Measurements from ENCODE around the gene CHRNB2.
A peak's percentile ranks its signal among the peaks of the same experiment; 100 is the strongest.

CHRNB2 gene

DNA sequence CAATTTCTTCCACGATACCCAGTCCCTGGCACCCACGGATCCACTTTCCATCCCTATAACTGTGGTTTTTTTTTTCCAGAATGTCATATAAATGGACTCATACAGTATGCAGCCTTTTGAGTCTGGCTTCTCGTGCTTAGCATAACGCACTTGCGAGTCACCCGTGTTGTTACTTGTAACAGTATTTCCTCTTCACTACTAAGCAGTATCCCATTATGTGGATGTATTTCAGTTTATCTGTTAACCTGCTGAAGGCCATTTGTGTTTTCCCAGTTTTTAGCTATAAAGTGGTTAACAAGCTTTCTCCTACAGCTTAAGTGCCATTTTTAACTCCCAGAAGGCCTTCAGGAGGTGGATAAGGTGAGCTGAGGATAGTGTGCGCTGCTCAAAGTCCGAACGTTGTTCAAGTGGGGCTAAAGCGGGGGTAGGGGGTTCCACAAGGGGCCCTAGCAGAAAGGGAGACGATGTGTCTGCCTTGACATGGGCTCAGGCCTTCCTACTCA lies 39.6 kb downstream of the CHRNB2 start:
- ATAC-seq (ENCODE audit: low read depth) (peak; percentile 26; the same call in 2 of the 3 replicates), DNase-seq (ENCODE audit: low spot score) (no peak)
- no peak for TF ChIP-seq CTCF (IDR thresholded peaks at IDR 0.05; ENCODE audit: poor library complexity, severe bottlenecking)
- no peaks in the 10 kb centered on the region for H3K9me3 ChIP-seq (ENCODE audit: severe bottlenecking)
- peaks cover 18% of the 10 kb centered on the region for H3K36me3 ChIP-seq (ENCODE audit: low read depth)
- peak overlapping the region; percentile 74 for H3K4me3 ChIP-seq (ENCODE audit: severe bottlenecking)
- H3K4me1 ChIP-seq (ENCODE audit: insufficient read depth, poor library complexity, severe bottlenecking), result peaks cover 5% of the 10 kb centered on the region
- peak overlapping the region; percentile 82 for H3K27ac ChIP-seq (ENCODE audit: poor library complexity, severe bottlenecking)
- no peaks in the 10 kb centered on the region for H3K27me3 ChIP-seq (ENCODE audit: insufficient read depth, poor library complexity, severe bottlenecking)

DNA sequence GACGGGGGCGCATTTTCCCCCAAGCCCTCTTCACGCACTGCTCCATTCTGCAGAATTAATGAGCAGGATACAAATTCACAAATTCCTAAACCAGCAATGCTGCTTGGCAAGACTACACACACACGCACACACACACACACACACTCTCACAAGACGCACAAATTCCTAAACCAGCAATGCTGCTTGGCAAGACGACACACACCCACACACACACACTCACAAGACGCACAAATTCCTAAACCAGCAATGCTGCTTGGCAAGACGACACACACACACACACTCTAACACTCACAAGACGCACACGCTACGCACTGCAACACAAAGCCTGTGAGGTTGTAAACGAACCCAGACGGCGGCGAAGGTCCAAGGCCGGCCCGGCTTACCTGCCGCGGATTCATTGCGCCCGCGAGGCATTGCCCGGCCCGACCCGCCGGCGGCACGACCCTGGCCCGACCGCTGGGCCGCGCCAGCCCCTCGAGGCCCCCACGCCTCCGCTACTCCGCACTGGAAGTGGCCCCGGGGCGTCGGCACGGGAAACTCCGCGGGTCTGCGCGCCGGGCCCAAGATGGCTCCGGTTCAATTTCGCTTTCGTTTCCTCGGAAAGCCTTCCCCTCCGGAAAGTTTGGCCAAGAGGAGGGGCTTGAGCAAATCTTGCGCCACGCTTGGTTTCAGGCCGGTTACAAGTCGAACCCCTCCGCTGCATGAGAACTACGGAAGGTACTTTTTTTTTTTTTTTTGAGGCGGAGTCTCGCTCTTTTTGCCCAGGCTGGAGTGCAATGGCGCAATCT lies 40.2 kb downstream of the CHRNB2 start, which contains the start of gene ADAR:
Gene ADAR, minus strand, starts transcription at position 578 of the 788 bp plus-strand sequence. Its CDS starts 180 bp downstream, at position 398.
- peak; percentile 90 for DNase-seq (ENCODE audit: low spot score)
- H3K4me1 ChIP-seq (ENCODE audit: insufficient read depth, poor library complexity, severe bottlenecking), result peaks cover 5% of the 10 kb centered on the region
- peak within 1 kb of the TSS; percentile 74 for H3K4me3 ChIP-seq (ENCODE audit: severe bottlenecking)
- TF ChIP-seq CTCF (IDR thresholded peaks at IDR 0.05; ENCODE audit: poor library complexity, severe bottlenecking), result no peak
- H3K9me3 ChIP-seq (ENCODE audit: severe bottlenecking), result no peaks in the 10 kb centered on the region
- no peaks in the 10 kb centered on the region for H3K27me3 ChIP-seq (ENCODE audit: insufficient read depth, poor library complexity, severe bottlenecking)
- H3K27ac ChIP-seq (ENCODE audit: poor library complexity, severe bottlenecking), result peak within 1 kb of the TSS; percentile 82
- peaks cover 12% of the 10 kb centered on the region for H3K36me3 ChIP-seq (ENCODE audit: low read depth)
- ATAC-seq (ENCODE audit: low read depth), result peak; percentile 75

DNA sequence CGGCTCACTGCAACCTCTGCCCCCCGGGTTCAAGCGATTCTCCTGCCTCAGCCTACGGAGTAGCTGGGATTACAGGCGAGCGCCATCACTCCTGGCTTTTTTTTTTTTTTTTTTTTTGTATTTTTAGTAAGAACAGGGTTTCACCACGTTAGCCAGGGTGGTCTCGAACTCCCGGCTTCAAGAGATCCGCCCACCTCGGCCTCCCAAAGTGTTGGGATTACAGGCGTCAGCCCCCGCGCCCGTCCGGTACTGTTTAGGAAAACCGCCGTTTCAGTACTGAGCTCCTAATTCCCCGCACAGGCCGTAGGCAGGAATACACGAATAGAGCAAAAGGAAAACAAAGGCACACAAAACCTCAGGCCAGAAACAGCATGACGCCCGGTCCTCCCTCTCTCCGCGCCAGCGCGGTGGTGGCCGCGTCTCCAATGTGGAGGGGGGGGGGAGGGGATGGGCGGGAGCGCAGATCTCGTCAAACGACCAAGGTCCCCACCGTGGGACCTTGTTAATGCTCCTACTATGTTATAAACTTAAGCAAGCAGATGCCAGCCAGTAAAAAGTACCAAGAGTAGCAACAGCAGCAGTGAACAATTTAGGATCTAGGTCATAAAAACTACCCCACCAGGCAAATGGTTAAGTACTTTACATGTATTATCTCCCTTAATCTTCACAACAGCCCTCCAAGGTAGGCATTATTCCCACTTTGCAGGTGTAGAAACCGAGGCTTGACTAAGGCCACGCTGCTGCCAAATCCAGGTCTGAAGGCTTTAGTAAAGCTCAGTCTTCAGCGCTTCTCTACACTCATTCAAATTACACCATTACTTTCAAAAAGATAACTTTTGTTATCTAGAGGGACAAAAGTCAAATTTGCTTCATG lies 41.1 kb downstream of the CHRNB2 start:
- peak; percentile 18; the same call in 1 of the 3 replicates for ATAC-seq (ENCODE audit: low read depth)
- Histone ChIP-seq H3K4me1 (ENCODE audit: insufficient read depth, poor library complexity, severe bottlenecking) (peaks cover 5% of the 10 kb centered on the region), H3K27me3 (ENCODE audit: insufficient read depth, poor library complexity, severe bottlenecking) (no peaks in the 10 kb centered on the region), H3K27ac (ENCODE audit: poor library complexity, severe bottlenecking) (peak overlapping the region; percentile 82), H3K9me3 (ENCODE audit: severe bottlenecking) (no peaks in the 10 kb centered on the region), H3K36me3 (ENCODE audit: low read depth) (peaks cover 11% of the 10 kb centered on the region), H3K4me3 (ENCODE audit: severe bottlenecking) (peak overlapping the region; percentile 74)
- DNase-seq (ENCODE audit: low spot score), result no peak
- TF ChIP-seq CTCF (IDR thresholded peaks at IDR 0.05; ENCODE audit: poor library complexity, severe bottlenecking), result no peak

DNA sequence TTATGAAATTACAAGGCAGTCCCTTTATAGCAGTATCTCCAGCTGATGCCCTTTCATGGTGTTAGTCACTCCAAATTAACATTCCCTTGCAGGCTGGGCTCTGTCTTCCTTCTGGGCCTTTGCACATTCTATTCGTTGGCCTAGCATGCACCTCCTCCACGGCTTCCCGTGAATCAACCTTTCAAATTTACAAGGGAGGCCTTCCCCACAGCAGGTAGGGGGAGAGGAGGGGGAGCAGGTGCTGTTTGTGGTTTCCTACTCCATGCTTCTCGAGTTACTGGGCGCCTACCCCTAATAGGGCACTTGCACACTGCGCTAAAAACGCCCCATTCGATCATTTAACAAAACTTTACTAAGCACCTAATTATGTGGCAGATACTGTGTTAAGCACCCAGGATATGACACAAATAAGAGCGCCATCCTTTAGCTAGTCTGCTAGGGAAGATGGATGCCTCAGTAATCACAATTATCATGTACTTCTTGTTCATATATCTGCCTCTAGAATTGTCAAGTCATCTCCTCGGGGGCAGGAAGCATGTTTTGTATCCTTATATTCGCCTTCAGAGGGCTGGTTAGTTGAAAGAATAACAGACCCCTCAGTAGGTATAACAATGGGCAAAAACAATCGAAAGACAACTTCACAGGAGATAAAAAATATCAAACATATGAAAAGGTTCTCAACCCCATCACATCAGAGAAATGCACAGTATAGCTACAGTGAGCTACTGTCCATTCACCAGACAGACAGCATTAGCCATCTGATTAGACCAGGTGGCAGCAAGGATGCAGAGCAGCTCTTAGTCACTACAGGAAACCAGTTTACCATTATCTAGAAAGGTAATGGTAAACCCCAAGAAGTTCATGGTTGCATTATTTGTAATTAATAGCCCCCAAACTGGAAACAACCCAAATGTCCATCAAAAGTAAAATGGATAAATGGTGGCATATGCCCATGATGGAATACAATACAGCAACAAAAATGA lies 42.1 kb downstream of the CHRNB2 start:
- DNase-seq (ENCODE audit: low spot score) (no peak), ATAC-seq (ENCODE audit: low read depth) (peak; percentile 58)
- Histone ChIP-seq H3K9me3 (ENCODE audit: severe bottlenecking) (no peaks in the 10 kb centered on the region), H3K36me3 (ENCODE audit: low read depth) (peaks cover 11% of the 10 kb centered on the region), H3K4me3 (ENCODE audit: severe bottlenecking) (no peak overlapping the region), H3K27ac (ENCODE audit: poor library complexity, severe bottlenecking) (peak overlapping the region; percentile 82), H3K27me3 (ENCODE audit: insufficient read depth, poor library complexity, severe bottlenecking) (no peaks in the 10 kb centered on the region), H3K4me1 (ENCODE audit: insufficient read depth, poor library complexity, severe bottlenecking) (peaks cover 5% of the 10 kb centered on the region)
- no peak for TF ChIP-seq CTCF (IDR thresholded peaks at IDR 0.05; ENCODE audit: poor library complexity, severe bottlenecking)

Data from RWPE2 (cell line).